Activated naive CD8-positive, alpha-beta T cell treated with anti-CD3 and anti-CD28 coated beads, Interleukin-2, amount 50 U/mL, for 16 hours (primary cell): ENCODE measurements around the gene TMEM175.

Experiments
- DNase-seq: peaks from one replicate; pipeline ENCODE4 v3.0.0-alpha.2; 2020; ENCODE audit warnings: low read depth, low spot score

Gene TMEM175

DNA sequence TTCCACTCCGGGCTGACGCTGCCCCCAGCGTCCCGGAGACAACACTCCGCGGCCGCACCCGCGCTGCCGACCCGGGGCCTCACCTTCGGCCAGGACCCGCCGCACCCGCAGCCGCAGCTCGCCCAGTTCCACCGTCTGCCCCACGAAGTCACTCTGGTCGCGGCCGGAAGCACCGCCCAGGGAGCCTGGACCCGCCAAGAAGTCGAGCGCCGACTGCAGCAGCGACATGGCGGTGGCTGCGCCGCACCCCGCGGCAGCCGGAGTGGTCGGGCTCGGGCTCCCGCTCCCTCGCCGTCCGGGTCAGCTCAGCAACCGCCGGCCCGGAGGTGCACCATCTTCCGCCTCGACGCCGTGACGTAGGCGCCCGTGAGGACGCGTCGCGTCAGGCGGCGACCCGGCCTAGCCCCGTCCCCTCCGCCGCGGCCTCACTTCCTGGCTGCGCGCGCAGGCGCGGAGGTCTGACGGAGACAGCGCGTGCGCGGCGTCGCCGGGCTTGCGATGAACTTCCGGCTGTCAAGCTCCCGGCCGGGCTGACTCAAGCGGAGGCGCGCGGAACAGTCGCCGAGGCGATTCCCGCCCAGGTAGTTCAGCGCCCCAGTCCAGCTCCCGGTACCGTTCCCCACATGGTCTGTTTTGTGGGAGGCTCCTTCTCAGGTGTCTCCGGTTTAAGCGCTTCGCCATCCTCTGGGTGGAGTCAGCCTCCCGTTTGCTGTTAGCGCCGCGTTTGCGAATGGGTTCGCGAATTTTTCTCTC, at the start of gene TMEM175, which contains the start of gene GAK:
TMEM175 (plus strand) TSS at position 501 of the 753 bp plus-strand sequence. CDS start 15,280 bp downstream, outside the sequence.
GAK (minus strand) TSS at position 357 of the 753 bp plus-strand sequence; CDS start at position 228, 129 bp downstream.
- peak; percentile 85 for DNase-seq

DNA sequence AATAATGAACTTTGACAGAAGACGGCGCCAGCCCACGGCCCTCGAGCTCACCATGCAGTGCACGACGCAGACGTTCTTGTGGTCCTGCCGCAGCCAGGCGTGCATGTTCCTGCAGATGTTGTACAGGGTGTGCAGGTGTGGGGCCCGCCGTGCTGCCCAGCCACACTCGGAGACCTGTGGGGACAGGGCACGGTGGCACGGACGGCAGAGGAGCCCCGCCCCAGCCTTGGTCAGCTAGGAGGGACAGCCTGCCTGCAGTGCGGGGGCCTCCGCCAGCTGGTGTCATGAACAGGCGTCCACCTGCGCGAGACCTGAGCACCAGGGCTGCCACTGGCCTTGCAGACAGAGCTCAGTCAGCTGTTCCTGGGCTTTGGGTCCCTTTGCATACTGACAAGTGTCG, 49.6 kb upstream of the TMEM175 start:
- DNase-seq: no peak

DNA sequence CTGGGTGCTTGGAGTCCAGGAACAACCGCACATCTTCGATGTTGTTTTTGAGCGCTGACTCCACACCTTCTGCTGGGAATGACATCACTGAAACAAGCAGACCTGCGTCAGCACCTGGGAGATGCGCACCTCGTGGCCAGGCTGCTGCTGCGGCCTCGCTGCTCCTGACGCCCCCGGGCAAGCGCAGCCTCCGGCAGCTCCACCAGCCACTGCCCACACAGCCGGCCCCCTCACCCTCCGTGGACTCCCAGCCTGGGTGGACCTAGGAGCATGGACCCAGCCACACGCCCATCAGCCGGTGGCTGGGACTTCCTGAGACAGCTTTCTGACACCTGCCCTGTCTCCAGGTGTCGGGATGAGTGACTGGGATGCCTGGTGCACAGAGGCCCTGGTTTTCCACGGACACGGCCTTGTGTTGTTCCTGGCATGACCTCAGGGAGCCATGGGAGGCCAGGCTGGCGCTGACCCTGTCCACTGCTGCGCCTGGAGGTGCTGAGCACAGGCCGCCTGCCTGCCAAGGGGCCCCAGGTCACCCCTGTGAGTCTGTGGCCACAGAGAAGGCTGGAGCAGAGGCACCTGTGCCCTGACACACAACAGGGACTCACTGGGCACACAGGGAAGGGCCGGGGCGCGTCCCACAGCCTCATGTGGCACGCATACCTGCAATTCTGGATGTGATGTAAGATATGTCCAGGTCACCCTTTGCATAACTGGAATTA, 48.7 kb upstream of the TMEM175 start:
- DNase-seq: no peak

GRCh38 chr4:884259-884658, 48.0 kb upstream of the TMEM175 start:
- DNase-seq: no peak

GRCh38 chr4:884896-885295, 47.4 kb upstream of the TMEM175 start:
- no peak for DNase-seq

GRCh38 chr4:885353-885752, 46.9 kb upstream of the TMEM175 start:
- no peak for DNase-seq

GRCh38 chr4:886244-886643, 46.0 kb upstream of the TMEM175 start:
- no peak for DNase-seq

- DNase-seq: no peak
These were observed 45.1 kb upstream of the TMEM175 start for GRCh38 chr4:887034-887763.

DNA sequence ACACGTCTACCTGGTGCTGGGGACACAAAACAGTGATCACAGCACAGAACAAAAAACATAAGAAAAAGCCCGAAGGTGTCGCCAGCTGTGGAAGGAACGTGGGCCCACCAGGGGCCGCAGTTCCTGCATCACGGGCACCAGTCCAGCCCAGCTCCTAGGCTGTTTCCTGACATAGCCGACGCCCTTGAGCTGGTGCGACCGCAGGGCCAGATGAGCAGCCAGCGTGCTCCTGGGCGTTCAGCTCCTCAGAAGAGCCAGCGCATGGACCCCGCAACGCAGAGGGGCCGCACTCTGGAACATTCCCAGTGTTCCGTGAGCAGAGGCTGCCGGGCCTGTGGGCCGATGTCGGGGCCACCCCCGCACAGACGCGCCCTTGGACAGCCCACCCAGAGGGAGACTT, 44.2 kb upstream of the TMEM175 start:
- DNase-seq: no peak

DNA sequence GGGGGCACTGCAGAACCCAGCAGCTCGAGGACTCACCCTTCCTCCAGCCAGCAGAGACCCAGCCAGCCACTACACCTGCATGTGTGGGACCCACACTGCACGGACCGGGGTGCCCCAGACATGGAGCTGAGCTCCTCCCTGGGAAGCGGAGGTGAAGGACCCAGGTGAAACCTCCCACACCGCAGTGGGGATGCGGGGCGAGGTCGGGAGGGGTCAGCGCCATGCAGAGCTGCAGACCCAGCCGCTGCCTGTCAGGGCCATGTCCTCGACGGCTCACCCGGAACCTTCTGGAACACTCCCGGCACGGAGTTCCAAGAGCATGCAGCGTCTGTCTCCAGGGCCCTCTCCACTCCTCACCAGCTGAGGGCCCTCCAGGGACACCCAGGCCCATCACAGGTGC, 42.7 kb upstream of the TMEM175 start:
- DNase-seq: no peak

DNA sequence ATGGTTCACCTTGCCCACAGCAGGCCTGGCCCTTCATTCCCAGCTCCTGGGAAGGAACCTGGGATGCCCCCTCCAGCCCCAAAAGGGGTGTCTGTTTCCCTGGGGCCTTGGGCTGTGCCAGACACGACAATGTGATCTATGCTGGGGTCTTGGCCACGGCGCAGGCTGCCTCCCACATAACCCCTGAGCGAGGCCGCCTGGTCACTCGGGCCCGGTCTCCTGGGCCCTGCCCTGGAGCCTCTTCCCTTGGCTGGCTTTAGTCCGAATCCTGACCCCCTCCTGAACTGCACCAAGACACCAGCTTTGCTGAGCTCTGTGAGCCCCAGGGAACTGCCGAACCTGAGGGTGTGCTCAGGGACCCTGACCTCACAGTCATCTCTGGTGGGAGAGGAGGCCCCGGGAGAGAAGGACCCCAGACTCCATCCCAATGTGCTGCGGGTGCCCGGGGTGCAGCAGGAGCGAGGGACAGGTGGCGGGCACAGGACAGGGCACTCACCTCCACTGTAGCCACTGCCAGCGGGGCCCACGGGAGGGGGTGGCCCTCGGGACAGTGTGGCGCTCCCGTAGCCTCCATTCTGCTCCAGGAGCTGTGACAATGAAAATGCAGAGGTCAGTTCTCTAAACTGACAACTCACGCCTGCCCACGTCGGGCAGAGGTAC, 42.1 kb upstream of the TMEM175 start:
- DNase-seq: no peak

DNA sequence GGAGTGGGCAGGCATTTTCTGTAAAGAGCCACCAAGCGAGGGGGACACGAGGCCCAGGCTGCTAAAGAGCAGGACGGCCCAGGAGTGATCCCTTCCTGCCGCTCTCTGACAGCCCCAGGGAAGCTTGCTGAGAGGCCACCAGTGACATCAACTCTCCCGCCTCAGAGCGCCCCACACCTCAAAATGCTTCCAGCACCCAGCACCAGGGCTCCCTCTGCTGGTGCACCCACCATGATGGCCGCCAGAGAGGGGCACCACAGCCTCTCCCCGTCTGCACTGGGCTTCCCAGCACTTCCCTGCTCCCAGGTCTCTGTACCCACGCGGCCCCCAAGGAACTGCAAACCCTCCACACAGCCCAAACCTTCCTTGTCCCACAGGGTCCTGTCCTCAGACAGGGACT, 40.5 kb upstream of the TMEM175 start:
- no peak for DNase-seq

DNA sequence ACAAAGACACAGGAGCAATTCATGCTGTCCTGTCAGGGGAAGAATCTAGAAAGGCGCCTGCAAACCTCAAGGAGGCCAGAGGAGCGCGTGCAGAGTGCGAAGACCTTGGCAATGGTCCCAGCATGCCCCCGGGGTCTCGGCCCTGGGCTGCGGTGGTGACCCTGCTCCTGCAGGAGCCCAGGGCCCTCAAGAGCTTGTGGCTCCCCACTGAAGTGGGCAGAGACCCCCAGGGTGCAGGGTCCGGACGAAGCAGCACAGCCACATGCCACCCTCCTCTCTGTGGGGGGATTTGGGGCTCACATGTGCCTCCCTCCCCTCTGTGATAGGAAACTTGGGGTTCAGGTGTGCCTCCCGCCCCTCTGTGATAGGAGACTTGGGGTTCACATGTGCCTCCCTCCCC, 39.5 kb upstream of the TMEM175 start:
- DNase-seq: no peak

DNA sequence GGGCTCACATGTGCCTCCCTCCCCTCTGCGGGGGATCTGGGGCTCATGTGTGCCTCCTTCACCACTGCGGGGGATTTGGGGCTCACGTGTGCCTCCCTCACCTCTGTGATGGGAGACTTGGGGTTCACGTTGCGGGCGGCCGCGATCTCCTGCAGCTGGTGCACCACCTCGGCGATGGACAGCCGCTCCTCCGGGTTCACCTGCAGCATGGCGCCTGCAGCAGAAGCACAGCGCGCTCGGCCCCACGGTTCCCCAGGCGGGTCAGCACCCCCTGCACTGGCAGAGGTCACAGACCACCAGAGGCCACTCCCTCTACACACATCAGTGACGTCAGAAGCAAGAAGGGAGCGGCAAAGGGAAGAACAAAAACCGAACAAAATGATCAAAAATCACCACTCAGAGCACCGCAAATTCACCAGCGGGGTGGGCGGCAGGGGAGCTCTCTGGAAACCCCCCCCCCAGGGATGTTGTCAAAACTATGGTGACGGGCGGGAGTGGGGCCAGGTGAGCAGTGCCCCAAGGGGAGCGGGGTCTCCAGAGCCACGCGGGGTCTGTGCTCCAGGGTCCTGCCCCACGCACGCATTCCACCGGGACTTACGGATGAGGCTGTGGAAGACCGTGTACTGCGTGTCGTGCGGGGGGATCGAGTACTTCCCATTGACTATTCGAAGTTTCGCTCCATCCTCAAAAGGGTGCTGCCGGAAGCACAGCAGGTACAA, 38.8 kb upstream of the TMEM175 start:
- DNase-seq: no peak

- DNase-seq: no peak
These were observed 38.1 kb upstream of the TMEM175 start for GRCh38 chr4:893995-894705.

DNA sequence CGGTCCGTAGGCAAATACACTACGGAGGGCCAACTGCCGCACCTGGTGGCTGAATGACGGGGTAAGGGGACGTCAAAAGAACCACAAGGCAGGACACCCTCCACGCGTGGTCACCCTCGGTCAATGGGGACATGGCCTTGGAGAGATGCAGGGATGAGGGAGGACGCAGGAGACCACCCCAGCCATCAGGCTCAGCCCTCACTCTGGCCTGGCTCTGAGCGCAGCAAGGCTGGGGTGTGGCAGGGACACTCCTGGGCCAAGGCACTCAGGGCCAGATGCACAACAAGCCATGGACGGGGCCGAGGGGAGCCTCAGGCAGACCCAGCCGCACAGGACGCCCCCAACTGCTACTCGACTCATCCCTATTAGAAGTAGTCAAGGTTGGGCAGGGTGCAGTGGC, 36.7 kb upstream of the TMEM175 start:
- no peak for DNase-seq

- no peak for DNase-seq
These were observed 36.0 kb upstream of the TMEM175 start for GRCh38 chr4:896216-896615.

- no peak for DNase-seq
These were observed 35.6 kb upstream of the TMEM175 start for GRCh38 chr4:896630-897029.

DNA sequence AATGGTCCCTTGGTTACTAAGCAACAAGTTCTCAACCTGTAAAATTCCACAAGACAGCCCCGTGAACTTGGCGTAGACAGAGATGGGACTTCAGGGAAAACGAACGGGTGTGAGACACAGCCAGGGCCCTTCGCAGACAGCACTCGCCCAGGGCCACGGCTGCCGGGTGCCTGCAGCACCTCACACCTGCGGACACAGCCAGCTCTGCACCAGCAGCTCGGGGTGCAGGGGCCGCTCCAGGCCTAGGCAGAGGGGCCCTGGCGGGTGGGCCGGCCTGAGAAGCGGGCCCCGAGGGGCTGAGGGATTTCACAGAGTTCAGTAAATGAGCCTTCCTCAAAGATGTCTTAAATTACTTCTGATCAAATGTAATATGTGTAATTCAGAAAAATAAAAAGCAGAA, 34.1 kb upstream of the TMEM175 start:
- no peak for DNase-seq

GRCh38 chr4:898869-899555, 33.2 kb upstream of the TMEM175 start:
- DNase-seq: no peak
